ENCODE measurements around the gene INS.

- TF ChIP-seq CTCF (IDR thresholded peaks at IDR 0.05; ENCODE audit: control extremely low read depth in 1 of 3, insufficient read depth in 1 of 3, low read depth in 1 of 3, low read length in 3 of 3): no peak
- no peak for TF ChIP-seq JUND (IDR thresholded peaks at IDR 0.05; ENCODE audit: low read length)
These were observed 39.5 kb downstream of the INS start for GRCh38 chr11:2121227-2122130.

Data from H1 (cell line).